Muscle layer of colon (tissue), 2 donors: ENCODE measurements around the gene AFAP1L1.
"Not testable (repeated sequence)": the region's sequence is repeated elsewhere in the genome, so short reads cannot be mapped to it uniquely, and the experiment has no call there.

Source experiments
- H3K27ac ChIP-seq: one replicate; pipeline ENCODE4 v1.7.0; 2013; ENCODE audit warnings: low read depth, mild to moderate bottlenecking, low read length, moderate library complexity
- H3K27me3 ChIP-seq, 2 donors: one replicate each; pipeline ENCODE4 v1.7.0; 2013; ENCODE audit warnings: low read length in 2 of 2, mild to moderate bottlenecking in 2 of 2; ENCODE audit not compliant: insufficient read depth in 2 of 2, control insufficient read depth in 1 of 2
- H3K36me3 ChIP-seq: one replicate; pipeline ENCODE4 v1.7.0; 2013; ENCODE audit warnings: mild to moderate bottlenecking, low read length; ENCODE audit not compliant: insufficient read depth
- H3K4me1 ChIP-seq: one replicate; pipeline ENCODE4 v1.7.0; 2013; ENCODE audit warnings: mild to moderate bottlenecking, low read length; ENCODE audit not compliant: insufficient read depth
- H3K4me3 ChIP-seq, 2 donors: one replicate each; pipeline ENCODE4 v1.7.0; 2013; ENCODE audit warnings: low read length in 2 of 2, low read depth in 1 of 2, mild to moderate bottlenecking in 1 of 2, moderate library complexity in 1 of 2
- H3K9ac ChIP-seq: one replicate; pipeline ENCODE4 v1.7.0; 2013; ENCODE audit warnings: low read length
- H3K9me3 ChIP-seq: one replicate; pipeline ENCODE4 v1.7.0; 2013; ENCODE audit warnings: mild to moderate bottlenecking, low read length
- donor health status: abdominal sarcoma.
- donor health status: Adenocarcinoma of cecum.

The AFAP1L1 gene

DNA sequence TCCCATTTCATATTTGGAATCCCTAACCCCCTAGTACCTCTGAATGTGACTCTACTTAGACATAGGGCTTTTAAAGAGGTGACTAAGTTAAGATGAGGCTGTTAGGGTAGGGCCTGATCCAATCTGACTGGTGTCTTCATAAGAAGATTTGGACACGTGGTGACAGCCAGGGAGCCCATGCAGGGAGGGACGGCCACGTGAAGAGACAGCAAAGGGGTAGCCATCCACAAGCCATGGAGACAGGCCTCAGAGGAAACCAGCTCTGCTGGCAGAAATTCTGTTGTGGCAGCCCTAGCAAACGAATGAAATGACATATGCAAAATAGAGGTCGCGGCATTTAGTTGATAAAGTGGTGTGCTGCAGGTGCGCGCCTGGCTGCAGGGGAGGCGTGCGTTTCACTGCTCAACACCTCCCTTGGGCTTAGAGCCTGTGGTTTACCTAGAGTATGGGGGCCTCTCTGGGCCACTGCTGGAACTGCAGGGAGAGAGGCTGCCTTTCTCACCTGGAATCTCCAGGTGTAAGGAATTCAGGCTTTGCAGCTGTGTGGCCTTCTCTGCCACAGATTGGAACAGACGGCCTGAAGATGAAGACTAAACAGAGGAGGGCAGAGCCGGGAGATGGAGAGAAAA, 7.1 kb upstream of the AFAP1L1 start:
- Histone ChIP-seq H3K9me3 (no peaks in the 10 kb centered on the region), H3K4me3 (no peak overlapping the region), H3K27ac (no peak overlapping the region), H3K4me1 (no peaks in the 10 kb centered on the region), H3K36me3 (no peaks in the 10 kb centered on the region), H3K27me3 (no peaks in the 10 kb centered on the region), H3K9ac (no peak overlapping the region)

DNA sequence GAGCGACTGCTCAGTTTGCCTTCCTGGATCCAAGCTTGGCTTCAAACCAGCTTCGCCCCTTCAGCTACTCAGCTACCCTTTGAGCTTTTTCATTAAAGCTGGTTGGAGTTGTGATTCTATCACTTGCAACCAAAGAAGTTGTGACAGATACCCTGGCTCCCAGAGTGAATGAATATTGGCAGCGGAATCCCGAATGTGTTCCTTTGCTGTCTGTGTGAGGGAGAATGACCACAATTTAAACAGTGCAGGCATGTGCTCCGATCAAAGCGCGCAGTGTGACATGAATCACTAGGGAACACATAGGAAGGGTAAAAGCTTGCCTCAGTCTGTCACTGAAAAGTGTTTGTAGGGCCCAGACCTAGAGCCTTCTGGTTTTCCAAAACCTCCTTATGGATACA, 6.6 kb upstream of the AFAP1L1 start:
- H3K9me3 ChIP-seq: no peaks in the 10 kb centered on the region
- H3K9ac ChIP-seq: no peak overlapping the region
- no peaks in the 10 kb centered on the region for H3K4me1 ChIP-seq

DNA sequence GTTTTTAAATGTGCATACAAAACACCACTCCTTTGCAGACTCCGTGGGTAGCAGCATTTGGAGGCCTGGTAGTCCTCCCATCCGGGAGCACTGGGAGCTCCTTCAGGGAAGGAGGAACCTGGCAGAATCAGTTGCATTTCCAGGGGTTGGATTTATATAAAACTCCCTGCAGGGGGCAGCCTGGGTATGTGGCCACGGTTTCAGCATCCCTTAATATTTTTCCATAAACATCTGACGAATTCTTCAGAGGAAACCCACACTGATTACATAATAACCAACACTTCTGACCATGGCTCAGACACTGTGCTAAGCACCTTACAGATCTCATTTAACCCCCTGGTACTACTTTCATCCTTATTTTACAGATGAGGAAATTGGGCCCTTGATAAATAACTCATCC, 6.1 kb upstream of the AFAP1L1 start:
- Histone ChIP-seq H3K36me3 (no peaks in the 10 kb centered on the region), H3K9ac (no peak overlapping the region), H3K9me3 (no peaks in the 10 kb centered on the region), H3K27me3 (no peaks in the 10 kb centered on the region), H3K27ac (no peak overlapping the region), H3K4me3 (no peak overlapping the region), H3K4me1 (no peaks in the 10 kb centered on the region)

More for the DNA sequence above, 6.6 kb upstream of the AFAP1L1 start:
- no peak overlapping the region for H3K27ac ChIP-seq
- no peaks in the 10 kb centered on the region for H3K36me3 ChIP-seq
- no peak overlapping the region for H3K4me3 ChIP-seq
- H3K27me3 ChIP-seq: no peaks in the 10 kb centered on the region

DNA sequence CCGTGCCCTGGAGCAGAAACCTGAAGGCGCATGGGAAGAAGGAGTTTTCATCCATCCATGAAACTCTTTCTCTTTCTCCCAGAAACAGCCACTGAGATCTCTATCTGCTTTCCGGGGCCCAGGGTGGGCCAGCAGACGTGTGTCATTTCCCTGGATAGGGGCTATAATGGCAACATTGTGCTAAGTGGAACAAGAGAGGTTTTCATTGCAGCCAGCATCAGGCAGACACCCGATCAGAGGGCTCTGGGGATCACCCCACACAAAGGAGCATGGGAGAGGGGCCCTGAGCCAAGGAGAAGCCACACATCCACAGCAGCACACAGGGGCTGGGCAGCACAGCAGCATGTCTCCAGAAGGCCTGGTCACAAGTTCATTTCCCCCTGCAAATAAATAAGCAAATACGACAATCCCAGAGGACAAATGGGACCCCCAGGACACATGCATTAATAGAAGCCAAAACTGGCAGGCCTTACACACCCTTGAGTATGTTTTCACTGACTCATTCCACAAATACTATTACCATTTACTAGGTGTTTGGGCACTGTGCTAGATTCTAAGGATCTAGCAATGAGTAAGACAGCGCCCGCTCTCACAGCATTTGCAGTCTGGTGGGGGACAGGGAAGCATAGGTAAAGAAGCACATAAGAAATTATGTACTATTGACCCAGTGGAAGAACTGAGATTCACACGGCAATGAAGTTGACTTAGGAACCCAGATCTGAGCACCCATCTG, 4.3 kb upstream of the AFAP1L1 start:
- Histone ChIP-seq H3K9me3 (no peaks in the 10 kb centered on the region), H3K27me3 (no peaks in the 10 kb centered on the region), H3K9ac (no peak overlapping the region), H3K36me3 (no peaks in the 10 kb centered on the region), H3K4me3 (no peak overlapping the region), H3K4me1 (no peaks in the 10 kb centered on the region), H3K27ac (no peak overlapping the region)

DNA sequence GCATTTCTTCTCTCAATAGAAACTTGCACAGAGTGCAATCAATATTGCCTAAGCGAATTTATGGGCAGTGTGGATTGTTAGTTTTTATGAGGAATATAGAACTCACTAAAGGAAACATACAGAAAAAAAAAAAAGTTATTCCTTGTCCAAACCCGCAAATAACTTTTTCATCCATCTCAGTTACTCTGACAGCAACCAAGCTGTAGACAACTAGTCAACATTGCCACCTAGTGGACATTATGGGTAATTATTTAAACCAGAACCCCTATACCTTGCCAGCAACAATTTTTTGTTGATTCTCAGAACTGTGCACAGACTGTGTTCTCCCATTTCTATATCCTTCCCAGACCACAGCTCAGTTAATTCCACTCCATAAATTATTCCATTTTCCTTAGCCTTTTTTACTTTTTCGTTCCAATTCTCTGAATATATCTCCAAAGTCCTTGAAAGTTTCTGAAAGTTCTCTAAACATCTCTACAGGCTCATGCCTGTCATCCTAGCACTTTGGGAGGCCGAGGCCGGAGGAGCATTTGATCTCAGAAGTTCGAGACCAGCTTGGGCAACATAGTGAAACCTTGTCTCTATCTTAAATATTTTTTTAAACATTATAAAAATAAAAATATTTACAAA, 2.6 kb upstream of the AFAP1L1 start:
- H3K27me3 ChIP-seq: no peaks in the 10 kb centered on the region
- no peak overlapping the region for H3K4me3 ChIP-seq
- no peak overlapping the region for H3K27ac ChIP-seq
- no peak overlapping the region for H3K9ac ChIP-seq
- no peaks in the 10 kb centered on the region for H3K4me1 ChIP-seq
- H3K36me3 ChIP-seq: no peaks in the 10 kb centered on the region
- no peaks in the 10 kb centered on the region for H3K9me3 ChIP-seq

DNA sequence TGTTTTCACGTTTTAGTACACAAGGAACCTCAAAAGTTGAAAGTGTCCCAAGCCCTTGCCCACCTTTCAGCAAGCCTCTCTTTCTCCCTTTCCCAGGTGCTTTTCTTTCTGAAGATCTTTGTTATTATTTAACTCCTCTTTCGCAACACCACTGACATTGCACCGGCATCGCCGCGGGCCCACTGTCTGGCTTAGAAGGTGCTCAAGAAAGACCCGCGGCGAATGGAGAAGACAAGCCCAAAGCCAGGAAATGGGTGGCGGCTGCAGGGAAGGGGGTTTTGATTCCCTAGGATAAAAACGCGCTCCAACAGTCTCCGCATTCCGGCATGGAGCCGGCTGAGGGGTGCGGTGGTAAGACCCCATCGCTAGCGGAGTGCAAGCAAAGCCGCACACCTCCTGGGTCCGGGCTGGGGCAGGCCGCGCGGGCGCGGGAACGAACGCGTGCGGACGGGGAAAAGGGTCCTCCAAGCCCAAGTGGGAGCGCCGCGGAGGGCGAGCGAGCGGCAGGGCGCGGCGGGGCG, 404 bp upstream of the AFAP1L1 start:
- peak overlapping the region; percentile 40 to 63 for H3K4me3 ChIP-seq
- no peak overlapping the region for H3K9ac ChIP-seq
- H3K4me1 ChIP-seq: no peaks in the 10 kb centered on the region
- H3K9me3 ChIP-seq: no peaks in the 10 kb centered on the region
- no peak overlapping the region for H3K27ac ChIP-seq
- no peaks in the 10 kb centered on the region for H3K36me3 ChIP-seq
- no peaks in the 10 kb centered on the region for H3K27me3 ChIP-seq

DNA sequence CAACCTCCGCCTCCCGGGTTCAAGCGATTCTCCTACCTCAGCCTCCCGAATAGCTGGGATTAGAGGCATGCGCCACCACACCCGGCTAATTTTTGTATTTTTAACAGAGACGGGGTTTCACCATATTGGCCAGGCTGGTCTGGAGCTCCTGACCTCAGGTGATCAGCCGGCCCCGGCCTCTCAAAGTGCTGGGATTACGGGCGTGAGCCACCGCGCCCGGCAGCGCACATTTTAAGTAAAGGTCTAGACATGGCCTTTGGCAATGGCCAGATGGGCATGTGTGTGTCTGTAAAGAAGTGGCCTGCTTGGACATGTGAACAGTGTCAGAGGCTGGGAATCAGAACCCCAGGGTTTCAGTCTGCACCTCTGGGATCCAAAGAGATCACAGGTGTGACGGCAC, 1.1 kb downstream of the AFAP1L1 start:
- not testable (repeated sequence) for H3K9ac ChIP-seq, H3K27ac ChIP-seq, H3K27me3 ChIP-seq, H3K36me3 ChIP-seq, H3K4me1 ChIP-seq, H3K9me3 ChIP-seq
- H3K4me3 ChIP-seq: peak overlapping the region in 1 of 2 donors; percentile 62

DNA sequence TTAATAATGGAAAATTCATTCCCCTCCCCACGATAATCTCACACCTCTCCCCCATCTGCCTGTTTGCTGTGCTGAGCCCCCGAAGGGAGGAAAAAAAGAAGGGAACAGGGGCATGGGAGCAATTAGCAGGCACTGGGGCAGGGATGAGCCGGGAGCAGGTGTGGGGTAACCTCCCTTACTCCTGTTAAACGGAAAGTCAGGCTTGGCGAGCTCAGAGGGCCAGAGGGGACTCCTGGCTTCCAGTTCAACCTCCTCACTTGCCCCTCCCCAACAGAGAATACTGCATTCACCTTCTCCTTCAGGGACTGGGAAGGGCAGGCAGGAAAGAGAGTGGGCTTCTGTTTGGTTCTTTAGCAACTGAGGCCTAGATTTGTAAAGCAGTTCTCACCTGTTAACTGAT, 1.6 kb downstream of the AFAP1L1 start:
- H3K27me3 ChIP-seq: no peaks in the 10 kb centered on the region
- no peaks in the 10 kb centered on the region for H3K36me3 ChIP-seq
- H3K9me3 ChIP-seq: no peaks in the 10 kb centered on the region
- no peak overlapping the region for H3K9ac ChIP-seq
- H3K4me3 ChIP-seq: no peak overlapping the region
- no peak overlapping the region for H3K27ac ChIP-seq
- no peaks in the 10 kb centered on the region for H3K4me1 ChIP-seq

DNA sequence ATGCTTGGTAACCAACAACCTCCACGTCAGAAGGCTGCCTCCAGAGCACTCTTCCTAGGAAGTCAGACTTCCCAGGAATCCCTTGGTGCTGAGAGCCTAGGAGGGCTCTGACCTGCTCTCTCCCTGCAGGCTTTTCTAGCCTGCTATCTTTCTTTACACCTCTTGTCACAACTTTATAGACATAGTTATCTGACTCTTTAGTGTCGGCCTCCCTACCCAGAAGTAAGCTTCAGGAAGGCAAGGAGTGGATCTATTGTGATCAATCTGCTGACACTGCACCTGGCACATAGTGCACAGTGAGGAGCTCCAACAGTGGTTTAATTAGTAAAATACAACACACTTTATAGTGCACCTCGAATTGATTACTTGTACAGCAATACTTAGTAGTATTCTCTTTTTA, 2.3 kb downstream of the AFAP1L1 start:
- H3K4me1 ChIP-seq: no peaks in the 10 kb centered on the region
- H3K4me3 ChIP-seq: no peak overlapping the region
- no peaks in the 10 kb centered on the region for H3K36me3 ChIP-seq
- no peaks in the 10 kb centered on the region for H3K27me3 ChIP-seq
- no peaks in the 10 kb centered on the region for H3K9me3 ChIP-seq
- no peak overlapping the region for H3K9ac ChIP-seq
- no peak overlapping the region for H3K27ac ChIP-seq

DNA sequence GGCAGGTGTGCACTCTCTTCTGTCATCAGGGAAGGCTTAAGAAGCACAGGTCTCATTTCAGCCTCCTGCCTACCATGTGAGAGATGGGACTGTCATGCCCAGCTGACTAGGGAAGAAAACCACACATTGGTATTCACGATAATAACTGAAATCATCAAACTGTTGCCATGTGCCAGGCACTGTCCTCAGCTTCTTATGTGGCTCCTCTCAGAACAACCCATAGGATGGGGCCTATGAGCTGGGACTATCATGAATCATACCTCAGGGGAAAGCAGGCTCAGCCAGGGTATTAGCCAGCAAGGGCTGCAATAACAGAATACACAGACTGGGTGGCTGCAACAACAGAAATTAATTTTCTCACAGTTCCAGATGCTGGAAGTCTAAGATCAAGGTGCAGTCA, 3.3 kb downstream of the AFAP1L1 start:
- no peaks in the 10 kb centered on the region for H3K36me3 ChIP-seq
- H3K27me3 ChIP-seq: no peaks in the 10 kb centered on the region
- no peaks in the 10 kb centered on the region for H3K4me1 ChIP-seq
- no peaks in the 10 kb centered on the region for H3K9me3 ChIP-seq
- H3K4me3 ChIP-seq: no peak overlapping the region
- no peak overlapping the region for H3K9ac ChIP-seq
- H3K27ac ChIP-seq: no peak overlapping the region

DNA sequence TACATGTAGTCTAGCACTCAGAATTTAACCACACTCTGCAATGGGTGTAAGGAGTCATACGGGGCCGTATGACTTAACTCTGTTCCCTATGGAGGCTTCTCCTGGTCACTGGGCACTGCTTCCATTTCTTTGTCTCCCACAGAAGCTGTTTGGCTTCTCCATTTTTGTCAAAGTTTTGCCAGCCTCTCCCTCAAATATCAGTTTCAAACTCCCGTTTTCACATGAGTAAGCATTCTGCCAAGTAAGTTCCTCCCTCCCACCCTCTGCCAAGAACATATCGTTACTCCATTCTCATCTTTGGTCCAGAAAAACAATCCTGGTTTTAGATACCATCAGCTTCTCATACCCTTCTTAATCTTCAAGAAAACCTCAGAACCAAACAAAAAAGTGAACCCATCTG, 6.1 kb downstream of the AFAP1L1 start:
- Histone ChIP-seq H3K27ac (no peak overlapping the region), H3K9ac (no peak overlapping the region), H3K4me1 (no peaks in the 10 kb centered on the region), H3K9me3 (no peaks in the 10 kb centered on the region), H3K36me3 (no peaks in the 10 kb centered on the region), H3K27me3 (no peaks in the 10 kb centered on the region), H3K4me3 (no peak overlapping the region)
